ENCODE results near the gene XPO5. TPM values are rescaled to one million over a fixed set of nuclear protein-coding genes. Genes with fewer than 3 reads are reported as not detected.
A peak's percentile ranks its signal among the peaks of the same experiment; 100 is the strongest.

The XPO5 gene
- total and polyA plus RNA-seq, 9 of the 15 experiments (the other 6 are each of a cell fraction or from before 2014, with no cell fraction given): 36.0 to 170 (median 99.1) TPM

- TF ChIP-seq E2F6 (IDR thresholded peaks at IDR 0.05; ENCODE audit: borderline replicate concordance in 1 of 2, extremely low read depth in 1 of 2, insufficient read depth in 1 of 2, insufficient read length in 1 of 2, low read depth in 1 of 2, low read length in 1 of 2, poor library complexity in 1 of 2, severe bottlenecking in 1 of 2) (no peak), ELK3 (CRISPR knock-in tag; IDR thresholded peaks at IDR 0.05) (no peak), NONO (IDR thresholded peaks at IDR 0.05; ENCODE audit: low read depth in 2 of 2, low read length in 1 of 2) (peak in 1 of 2 experiments; percentile 62; a peak in 1 of 4 replicates), RFX1 (IDR thresholded peaks at IDR 0.05) (peak; percentile 94), TAL1 (IDR thresholded peaks at IDR 0.05) (no peak), NFYB (IDR thresholded peaks at IDR 0.05; ENCODE audit: extremely low read depth, insufficient read length) (no peak), ZNF324 (CRISPR knock-in tag; IDR thresholded peaks at IDR 0.05) (no peak), ZNF699 (CRISPR knock-in tag; IDR thresholded peaks at IDR 0.05; ENCODE audit: insufficient replicate concordance) (no peak), REST (IDR thresholded peaks at IDR 0.05; ENCODE audit: borderline replicate concordance) (peak; percentile 41), REST (CRISPR knock-in tag; IDR thresholded peaks at IDR 0.05; ENCODE audit: low read depth) (peak; percentile 59; the same call in 1 of the 2 replicates)
Observed at GRCh38 chr6:43509984-43510826, 65.6 kb downstream of the XPO5 start, which contains the start of gene LRRC73 (continued).
